Thymus (tissue), 11 donors: ENCODE measurements around the gene TBC1D3I. TPM values are rescaled to one million over a fixed set of nuclear protein-coding genes. Genes with fewer than 3 reads are reported as not detected.
"Not testable (repeated sequence)": the region's sequence is repeated elsewhere in the genome, so short reads cannot be mapped to it uniquely, and the experiment has no call there.

Experiments
- DNase-seq, 9 donors: peaks; one replicate each; pipeline ENCODE4 v3.0.0-alpha.2; 2013; ENCODE audit warnings: low spot score in 9 of 9, low read depth in 6 of 9, missing footprints in 1 of 9
- H3K27ac ChIP-seq, 2 donors: one replicate each; pipeline ENCODE4 v1.5.1; 2013; ENCODE audit warnings: control low read depth in 1 of 2, low read depth in 1 of 2, low read length in 1 of 2, mild to moderate bottlenecking in 1 of 2, moderate library complexity in 1 of 2
- H3K27me3 ChIP-seq, 2 donors: one replicate each; pipeline ENCODE4 v1.5.1; 2013; ENCODE audit warnings: low read length in 1 of 2; ENCODE audit not compliant: control insufficient read depth in 2 of 2, insufficient read depth in 1 of 2
- H3K36me3 ChIP-seq, 2 donors: one replicate each; pipeline ENCODE4 v1.5.1; 2013; ENCODE audit warnings: low read length in 1 of 2, mild to moderate bottlenecking in 1 of 2, moderate library complexity in 1 of 2; ENCODE audit not compliant: control insufficient read depth in 2 of 2, insufficient read depth in 2 of 2
- H3K4me1 ChIP-seq, 2 donors: one replicate each; pipeline ENCODE4 v1.5.1; 2013; ENCODE audit warnings: low read length in 2 of 2; ENCODE audit not compliant: control insufficient read depth in 2 of 2, insufficient read depth in 2 of 2
- H3K4me3 ChIP-seq, 2 donors: one replicate each; pipeline ENCODE4 v1.5.1; 2013; ENCODE audit warnings: low read length in 2 of 2, control low read depth in 1 of 2, mild to moderate bottlenecking in 1 of 2
- H3K9me3 ChIP-seq, 2 donors: one replicate each; pipeline ENCODE4 v1.5.1; 2013; ENCODE audit warnings: low read length in 1 of 2, mild to moderate bottlenecking in 1 of 2; ENCODE audit not compliant: control insufficient read depth in 2 of 2, insufficient read depth in 1 of 2
- WGBS: extraction: QIAGEN DNeasy Blood & Tissue Kit; methylation state at CpG from one replicate; pipeline ENCODE4 v1.1.7; 2013; 5-methylcytosine and 5-hydroxymethylcytosine counted together
- polyA plus RNA-seq: library from polyadenylated mRNA; stranded (reverse); fragments of 200-250 nt; gene quantifications from one replicate; pipeline ENCODE4 v1.2.3, GENCODE V29; 2013
- total RNA-seq: library from RNA; stranded (reverse); fragments of 120-200 nt; gene quantifications from one replicate; pipeline ENCODE4 v1.2.4, GENCODE V29; 2013
- donor health status: healthy.

The TBC1D3I gene
- total and polyA plus RNA-seq, 2 donors, result 0.87 TPM; not detected in 1

DNA sequence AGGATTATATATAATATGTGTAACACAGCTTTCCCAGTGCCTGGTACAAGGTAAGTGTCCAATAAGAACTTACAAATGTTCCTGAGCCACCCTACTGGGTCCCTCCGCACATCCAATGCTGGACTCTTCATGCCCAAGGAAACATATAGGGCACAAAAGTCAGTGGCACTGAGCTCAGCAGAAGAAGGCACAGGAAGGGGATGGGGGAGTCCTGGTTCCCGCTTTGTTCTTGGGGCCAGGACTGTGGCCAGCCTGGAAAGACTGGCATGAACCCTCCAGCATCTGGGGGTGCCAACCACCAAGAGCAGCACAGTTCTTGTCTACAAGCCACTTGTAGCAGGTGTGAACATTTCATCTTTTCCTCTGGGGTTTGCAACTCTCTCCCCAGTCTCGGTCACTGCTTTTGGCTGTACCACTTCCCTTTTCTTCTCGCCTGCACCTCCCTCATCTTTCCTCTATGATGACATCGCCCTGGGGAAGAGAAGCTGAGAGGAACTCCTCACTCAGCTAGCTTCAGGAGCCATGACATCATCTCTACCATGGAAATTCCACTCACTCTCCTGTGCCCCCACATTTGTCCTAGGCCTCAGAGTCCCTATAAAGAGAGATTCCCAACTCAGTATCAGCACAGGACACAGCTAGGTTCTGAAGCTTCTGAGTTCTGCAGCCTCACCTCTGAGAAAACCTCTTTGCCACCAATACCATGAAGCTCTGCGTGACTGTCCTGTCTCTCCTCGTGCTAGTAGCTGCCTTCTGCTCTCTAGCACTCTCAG is 53.7 kb downstream of the TBC1D3I start, which contains the start of gene CCL4L2:
CCL4L2 (plus strand) TSS at position 625 of the 773 bp plus-strand sequence.
- WGBS, result 38% methylated on average over 7 of the region's 7 CpGs
- H3K4me1 ChIP-seq, H3K9me3 ChIP-seq, H3K27ac ChIP-seq, H3K27me3 ChIP-seq, H3K36me3 ChIP-seq, DNase-seq, H3K4me3 ChIP-seq: not testable (repeated sequence)

GRCh38 chr17:36209575-36209974 is 54.8 kb downstream of the TBC1D3I start:
- Histone ChIP-seq H3K36me3 (no peaks in the 10 kb centered on the region), H3K9me3 (no peaks in the 10 kb centered on the region), H3K4me1 (no peaks in the 10 kb centered on the region), H3K27me3 (peaks cover 0 to 2% of the 10 kb centered on the region in 2 donors), H3K27ac (no peak overlapping the region), H3K4me3 (no peak overlapping the region)
- no peak for DNase-seq

DNA sequence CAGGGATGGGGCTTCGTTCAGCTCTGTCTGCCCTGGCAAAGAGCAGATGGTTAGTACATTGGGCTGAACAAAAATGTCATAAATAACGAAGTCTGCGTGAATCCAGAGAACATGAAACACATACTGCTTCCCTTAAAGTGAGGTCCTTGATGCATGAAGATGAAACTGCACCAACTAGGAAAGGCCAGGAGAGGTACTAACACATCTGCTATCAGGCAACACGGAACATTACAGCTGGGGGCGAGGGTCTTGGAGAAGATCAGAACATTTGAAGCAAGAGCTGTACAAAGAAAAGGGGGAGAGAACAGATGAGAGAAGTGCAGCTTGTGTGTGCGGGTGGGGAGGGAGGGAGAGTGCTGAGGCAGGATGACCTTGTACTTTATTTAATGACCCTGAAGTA is 57.0 kb downstream of the TBC1D3I start:
- not testable (repeated sequence) for DNase-seq, H3K27ac ChIP-seq, H3K27me3 ChIP-seq, H3K4me1 ChIP-seq, H3K36me3 ChIP-seq, H3K9me3 ChIP-seq, H3K4me3 ChIP-seq
- WGBS, result 81% methylated on average over 6 of the region's 6 CpGs

GRCh38 chr17:36206486-36206821 is 57.9 kb downstream of the TBC1D3I start:
- not testable (repeated sequence) for H3K9me3 ChIP-seq, H3K27me3 ChIP-seq, H3K4me1 ChIP-seq, H3K36me3 ChIP-seq, H3K27ac ChIP-seq, H3K4me3 ChIP-seq, DNase-seq
- WGBS, result 3% methylated on average over 1 of the region's 1 CpG

DNA sequence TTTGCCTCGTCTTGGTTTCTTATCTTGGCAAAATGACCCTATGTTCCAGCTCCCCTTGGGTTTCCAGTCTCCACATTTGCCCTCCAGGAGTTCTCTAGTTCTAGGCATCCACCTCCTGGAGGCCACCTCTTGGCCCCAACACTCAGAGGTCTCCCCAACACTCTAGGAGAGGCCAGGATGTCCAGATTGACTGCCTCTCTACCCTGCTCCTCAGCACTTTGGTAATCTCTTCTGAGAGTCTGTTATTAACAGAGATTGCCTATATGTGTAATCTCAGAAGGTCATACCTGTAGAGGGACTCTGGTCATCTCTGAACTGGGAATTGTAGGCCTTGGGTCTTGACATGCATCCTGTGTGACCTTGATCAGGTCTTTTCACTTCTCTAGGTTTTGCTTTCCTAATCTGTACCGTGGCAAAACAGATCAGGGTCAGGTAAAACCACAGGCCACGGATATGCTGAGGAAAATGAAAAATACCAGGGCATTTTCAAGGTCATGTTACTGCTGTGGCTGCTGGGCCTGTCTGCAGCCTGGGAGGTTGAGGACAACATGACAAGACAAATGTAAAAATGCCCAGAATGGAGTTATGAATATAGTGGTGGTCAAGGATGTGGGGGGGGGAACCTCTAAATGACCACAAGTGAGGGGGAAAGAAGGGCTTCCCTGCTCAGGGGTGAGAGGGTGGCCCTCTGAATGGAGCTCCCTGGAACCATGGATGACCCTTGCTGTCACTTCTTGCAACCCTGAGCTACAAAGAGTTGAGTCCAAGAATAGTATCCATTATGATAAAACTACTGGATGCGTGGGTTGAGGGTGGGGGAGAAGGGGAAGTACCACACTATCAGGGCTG is 58.5 kb downstream of the TBC1D3I start:
- 76% methylated on average over 4 of the region's 4 CpGs for WGBS
- DNase-seq, result no peak

DNA sequence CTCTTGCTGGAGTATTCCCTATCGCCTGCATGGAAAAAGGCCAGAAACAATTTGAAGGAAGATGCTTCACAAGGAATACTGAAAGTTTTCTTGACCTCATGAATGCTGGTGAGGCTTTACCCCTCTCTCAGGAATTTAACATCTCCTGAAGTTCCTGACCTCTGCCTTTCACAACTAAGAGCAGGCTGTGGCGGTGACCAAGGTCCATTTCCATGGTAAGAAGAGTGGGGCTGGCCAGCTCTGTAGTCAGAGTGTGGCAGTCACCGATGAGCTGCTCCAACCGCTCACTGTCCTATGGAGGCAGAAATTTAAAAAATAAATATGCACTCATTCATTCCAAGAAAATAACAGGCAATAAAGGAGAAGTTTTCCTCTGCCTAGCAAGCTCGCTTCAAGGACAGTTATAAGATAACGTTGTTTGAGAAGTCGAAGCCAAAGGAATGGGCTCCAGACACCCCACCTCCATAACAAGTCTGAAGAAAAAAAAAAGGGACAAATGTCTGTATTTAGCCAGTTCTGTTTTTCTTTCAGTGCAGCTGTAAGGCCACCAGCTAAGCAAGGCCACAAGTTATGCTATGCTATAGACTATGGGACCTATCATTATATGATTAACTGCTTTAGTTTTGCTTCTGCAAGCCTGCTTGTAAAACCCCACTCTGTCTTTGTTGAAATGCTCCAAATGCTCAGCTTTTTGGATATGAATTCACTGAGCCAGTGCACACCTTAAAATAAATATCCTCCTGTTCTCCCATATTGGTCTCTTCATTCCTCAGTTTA is 59.5 kb downstream of the TBC1D3I start:
- DNase-seq, result no peak
- Histone ChIP-seq H3K4me1 (peaks cover 0 to 9% of the 10 kb centered on the region in 2 donors), H3K27me3 (no peaks in the 10 kb centered on the region), H3K4me3 (no peak overlapping the region), H3K9me3 (no peaks in the 10 kb centered on the region), H3K36me3 (no peaks in the 10 kb centered on the region), H3K27ac (no peak overlapping the region)
- WGBS, result 95% methylated on average over 7 of the region's 7 CpGs

More for the DNA sequence above, 58.5 kb downstream of the TBC1D3I start:
- Histone ChIP-seq H3K9me3 (no peaks in the 10 kb centered on the region), H3K4me3 (no peak overlapping the region), H3K27me3 (no peaks in the 10 kb centered on the region), H3K4me1 (peaks cover 0 to 9% of the 10 kb centered on the region in 2 donors), H3K36me3 (no peaks in the 10 kb centered on the region), H3K27ac (no peak overlapping the region)

Other genes with a start within 250 kb of the TBC1D3I start
- gene CCL23, start 246.6 kb downstream of the TBC1D3I start, total RNA-seq, result 0.61 TPM
- 4.2 TPM for gene CCL23, start 246.6 kb downstream of the TBC1D3I start, polyA plus RNA-seq
- 9.3 TPM for gene CCL18, start 200.3 kb downstream of the TBC1D3I start, total RNA-seq
- gene CCL18, start 200.3 kb downstream of the TBC1D3I start, polyA plus RNA-seq, result 461 TPM
- 15.9 TPM for gene CCL3, start 174.4 kb downstream of the TBC1D3I start, total RNA-seq
- gene CCL3, start 174.4 kb downstream of the TBC1D3I start, polyA plus RNA-seq, result 38.5 TPM
- 7.3 TPM for gene CCL4, start 160.7 kb downstream of the TBC1D3I start, total RNA-seq
- gene CCL4, start 160.7 kb downstream of the TBC1D3I start, polyA plus RNA-seq, result 15.4 TPM
- 1.3 TPM for gene TBC1D3B, start 87.9 kb downstream of the TBC1D3I start, total RNA-seq
- 3.9 TPM for gene TBC1D3B, start 87.9 kb downstream of the TBC1D3I start, polyA plus RNA-seq
- 4.3 TPM for gene CCL3L1, start 67.8 kb downstream of the TBC1D3I start, total RNA-seq
- 1.9 TPM for gene CCL3L1, start 67.8 kb downstream of the TBC1D3I start, polyA plus RNA-seq
- gene CCL4L2, start 53.5 kb downstream of the TBC1D3I start, total RNA-seq, result 11.8 TPM
- gene CCL4L2, start 53.5 kb downstream of the TBC1D3I start, polyA plus RNA-seq, result 2.4 TPM
- gene TBC1D3G, start 59.3 kb upstream of the TBC1D3I start, total RNA-seq, result not detected
- 0.94 TPM for gene TBC1D3G, start 59.3 kb upstream of the TBC1D3I start, polyA plus RNA-seq
- 0.05 TPM for gene TBC1D3H, start 123.9 kb upstream of the TBC1D3I start, total RNA-seq
- gene TBC1D3H, start 123.9 kb upstream of the TBC1D3I start, polyA plus RNA-seq, result 11.9 TPM
- gene ZNHIT3, start 222.1 kb upstream of the TBC1D3I start, total RNA-seq, result 64.0 TPM
- 68.0 TPM for gene ZNHIT3, start 222.1 kb upstream of the TBC1D3I start, polyA plus RNA-seq